HG03558 (cell line): ENCODE data around the gene LIMS1.
"Not testable (repeated sequence)": the region's sequence is repeated elsewhere in the genome, so short reads cannot be mapped to it uniquely, and the experiment has no call there.

Source experiments
- ATAC-seq: cut with Tn5 transposase; IDR thresholded peaks from one replicate; pipeline ENCODE4 v1.9.1; 2021; ENCODE audit warnings: moderate number of reproducible peaks; ENCODE audit not compliant: unreplicated experiment; ENCODE audit errors: extremely low read depth

The LIMS1 gene

GRCh38 chr2:108583903-108584520, 49.7 kb downstream of the LIMS1 start:
- ATAC-seq = peak; percentile 83

- ATAC-seq = no peak
Measured at GRCh38 chr2:108585436-108585835, 51.2 kb downstream of the LIMS1 start.

- ATAC-seq = no peak
Measured at GRCh38 chr2:108586116-108586515, 51.8 kb downstream of the LIMS1 start.

GRCh38 chr2:108586631-108587030, 52.4 kb downstream of the LIMS1 start:
- ATAC-seq = no peak

GRCh38 chr2:108587621-108588020, 53.4 kb downstream of the LIMS1 start:
- no peak for ATAC-seq

GRCh38 chr2:108588070-108588668, 53.9 kb downstream of the LIMS1 start:
- no peak for ATAC-seq

- no peak for ATAC-seq
Measured at GRCh38 chr2:108589372-108589771, 55.1 kb downstream of the LIMS1 start.

- no peak for ATAC-seq
Measured at GRCh38 chr2:108589781-108590180, 55.5 kb downstream of the LIMS1 start.

- no peak for ATAC-seq
Measured at GRCh38 chr2:108591163-108591562, 56.9 kb downstream of the LIMS1 start.

- ATAC-seq = no peak
Measured at GRCh38 chr2:108593547-108594098, 59.4 kb downstream of the LIMS1 start.

- ATAC-seq = peak; percentile 92
Measured at GRCh38 chr2:108594132-108594981, 60.1 kb downstream of the LIMS1 start.

GRCh38 chr2:108594982-108595464, 60.8 kb downstream of the LIMS1 start:
- peak; percentile 42 for ATAC-seq

- ATAC-seq = not testable (repeated sequence)
Measured at GRCh38 chr2:108595771-108596170, 61.5 kb downstream of the LIMS1 start.

- not testable (repeated sequence) for ATAC-seq
Measured at GRCh38 chr2:108597105-108597744, 63.0 kb downstream of the LIMS1 start.

GRCh38 chr2:108601199-108601598, 66.9 kb downstream of the LIMS1 start:
- ATAC-seq = not testable (repeated sequence)

- ATAC-seq = no peak
Measured at GRCh38 chr2:108602422-108602821, 68.2 kb downstream of the LIMS1 start.

- no peak for ATAC-seq
Measured at GRCh38 chr2:108604196-108604595, 69.9 kb downstream of the LIMS1 start.

GRCh38 chr2:108605947-108606346, 71.7 kb downstream of the LIMS1 start:
- peak; percentile 74 for ATAC-seq

GRCh38 chr2:108607706-108608301, 73.5 kb downstream of the LIMS1 start:
- ATAC-seq = no peak

- no peak for ATAC-seq
Measured at GRCh38 chr2:108611021-108611420, 76.8 kb downstream of the LIMS1 start.
